DLD1 (cell line): ENCODE results near the gene SLC40A1.

Source experiments
- in situ Hi-C: cut with HindIII; loops from 2 replicates; pipeline ENCODE4 v1.10.0; 2017; ENCODE audit warnings: low sequenced_read_pairs

Gene SLC40A1, protein sequence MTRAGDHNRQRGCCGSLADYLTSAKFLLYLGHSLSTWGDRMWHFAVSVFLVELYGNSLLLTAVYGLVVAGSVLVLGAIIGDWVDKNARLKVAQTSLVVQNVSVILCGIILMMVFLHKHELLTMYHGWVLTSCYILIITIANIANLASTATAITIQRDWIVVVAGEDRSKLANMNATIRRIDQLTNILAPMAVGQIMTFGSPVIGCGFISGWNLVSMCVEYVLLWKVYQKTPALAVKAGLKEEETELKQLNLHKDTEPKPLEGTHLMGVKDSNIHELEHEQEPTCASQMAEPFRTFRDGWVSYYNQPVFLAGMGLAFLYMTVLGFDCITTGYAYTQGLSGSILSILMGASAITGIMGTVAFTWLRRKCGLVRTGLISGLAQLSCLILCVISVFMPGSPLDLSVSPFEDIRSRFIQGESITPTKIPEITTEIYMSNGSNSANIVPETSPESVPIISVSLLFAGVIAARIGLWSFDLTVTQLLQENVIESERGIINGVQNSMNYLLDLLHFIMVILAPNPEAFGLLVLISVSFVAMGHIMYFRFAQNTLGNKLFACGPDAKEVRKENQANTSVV

DNA sequence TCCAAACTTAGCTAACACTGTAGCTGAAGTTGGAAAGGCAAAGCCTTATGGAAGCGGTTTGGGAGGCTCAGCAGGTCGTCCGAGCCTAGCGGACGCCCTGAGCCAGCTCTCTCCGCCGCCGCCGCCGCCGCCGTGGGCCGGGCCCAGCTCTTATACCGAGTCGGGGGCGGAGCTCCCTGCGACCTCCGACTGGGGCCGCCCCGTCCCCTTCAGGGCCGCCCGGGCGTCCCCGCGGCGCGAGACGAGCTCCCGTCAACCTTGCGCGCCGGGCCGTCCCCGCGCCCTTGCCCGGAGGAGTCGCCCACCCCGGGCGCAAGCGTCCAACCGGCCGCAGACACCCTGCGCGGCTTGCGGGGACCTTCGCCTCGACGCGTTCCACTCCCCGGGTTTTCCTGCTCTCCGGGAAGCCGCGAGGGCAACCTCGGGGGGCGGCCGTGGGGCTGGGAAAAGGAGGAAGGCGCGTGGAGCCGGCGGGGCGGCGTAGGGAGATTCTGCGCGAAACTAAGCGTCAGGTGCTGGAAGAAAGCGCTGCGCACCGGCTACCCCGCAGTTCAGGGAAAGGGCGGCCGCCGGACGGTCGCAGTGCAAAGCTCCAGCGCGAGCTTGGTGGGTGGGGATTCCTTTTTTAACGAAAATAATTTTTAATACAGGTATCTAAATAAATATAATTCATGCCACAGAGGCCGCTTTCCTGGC lies at the start of gene SLC40A1:
TSS of gene SLC40A1 (minus strand) at position 129 of the 696 bp plus-strand sequence. CDS start 326 bp downstream, outside the sequence.
- in situ Hi-C loops, result no loop called here

DNA sequence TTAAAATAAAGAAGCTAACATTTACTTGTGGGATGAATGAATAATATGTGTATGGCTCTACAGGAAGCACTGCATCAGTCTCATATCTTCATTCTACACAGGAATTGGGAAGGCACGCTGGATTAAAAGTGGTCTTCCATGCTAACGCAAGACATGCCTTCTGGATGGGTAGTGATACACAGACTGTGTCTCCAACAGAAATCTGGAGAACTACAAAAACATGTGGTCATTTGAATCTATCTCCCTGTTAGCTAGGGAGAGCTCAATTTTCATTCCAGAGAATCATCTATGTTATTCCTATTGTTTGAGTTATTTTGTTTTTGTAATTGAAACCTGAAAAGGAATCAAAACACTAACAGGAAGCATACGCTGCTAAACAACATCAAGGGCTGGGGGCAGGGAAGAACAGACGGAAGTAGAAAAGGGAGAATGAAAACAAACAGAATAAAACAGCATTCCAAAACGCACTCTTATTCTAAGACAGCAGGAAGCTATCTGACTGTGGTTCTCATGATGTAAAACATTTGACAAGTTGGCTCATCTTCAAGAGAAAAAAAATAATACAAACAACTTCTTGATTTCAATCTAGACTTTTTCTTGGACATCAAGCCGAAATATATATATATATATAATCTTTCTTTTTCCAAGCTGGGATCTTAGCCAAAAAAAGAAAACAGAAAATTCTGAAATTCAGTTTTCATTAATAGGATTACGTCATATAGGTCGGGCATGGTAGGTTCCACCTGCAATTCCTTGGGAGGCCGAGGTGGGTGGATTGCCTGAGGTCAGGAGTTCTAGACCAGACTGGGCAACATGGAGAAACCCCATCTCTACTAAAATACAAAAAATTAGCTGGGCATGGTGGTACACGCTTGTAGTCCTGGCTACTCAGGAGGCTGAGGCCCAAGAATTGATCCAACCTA lies 49.2 kb upstream of the SLC40A1 start:
- in situ Hi-C loops, result no loop called here

DNA sequence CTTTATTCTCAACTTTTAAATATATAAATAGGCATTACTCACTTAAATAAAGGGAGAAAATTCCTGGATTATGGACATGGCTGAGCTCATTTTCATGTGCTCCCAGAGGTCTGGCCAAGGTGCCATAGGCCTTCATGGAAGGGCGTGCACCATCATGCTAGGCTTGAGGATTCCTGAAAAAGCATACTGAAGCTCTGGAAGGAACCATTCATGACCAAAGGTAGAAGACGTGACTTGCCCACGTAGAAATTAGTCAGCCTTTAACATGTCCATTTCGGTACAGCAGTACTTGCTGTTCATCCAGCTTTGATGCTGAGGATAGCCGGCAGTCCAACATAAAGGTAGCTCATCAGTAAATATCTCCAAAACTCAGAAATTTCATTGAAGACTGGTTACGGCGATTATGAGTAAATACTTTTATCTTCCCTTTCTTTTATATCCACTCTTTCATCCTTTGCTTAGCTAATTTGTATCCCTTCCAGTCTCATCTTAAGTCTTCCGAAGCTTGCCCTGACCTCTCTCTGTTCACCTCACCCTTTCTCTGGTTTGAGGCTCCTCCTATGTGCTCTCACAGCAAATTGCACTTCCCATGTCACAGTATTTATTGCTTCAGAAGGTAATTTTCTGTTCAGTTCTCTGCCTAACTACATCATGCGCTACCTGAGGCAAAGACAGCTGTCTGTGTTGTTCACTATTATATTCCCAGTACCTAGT lies 48.4 kb upstream of the SLC40A1 start:
- in situ Hi-C loops, result no loop called here

DNA sequence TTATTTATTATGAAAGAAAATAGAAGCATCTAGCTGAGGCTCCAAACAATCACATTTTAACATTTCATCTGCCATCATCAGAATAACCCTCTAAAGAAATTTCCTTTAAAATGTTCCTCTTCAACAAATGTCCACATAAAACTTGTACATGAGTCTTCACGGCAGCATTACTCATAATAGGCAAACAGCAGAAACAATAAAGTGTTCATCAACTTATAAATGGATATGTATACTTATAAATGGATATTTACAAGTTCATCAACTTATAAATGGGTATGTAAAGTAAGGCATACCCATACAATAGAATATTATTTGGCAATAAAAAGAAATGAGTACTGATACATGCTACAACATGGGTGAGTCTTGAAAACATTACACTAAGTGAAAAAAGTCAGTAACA lies 47.2 kb upstream of the SLC40A1 start:
- in situ Hi-C loops, result no loop called here

DNA sequence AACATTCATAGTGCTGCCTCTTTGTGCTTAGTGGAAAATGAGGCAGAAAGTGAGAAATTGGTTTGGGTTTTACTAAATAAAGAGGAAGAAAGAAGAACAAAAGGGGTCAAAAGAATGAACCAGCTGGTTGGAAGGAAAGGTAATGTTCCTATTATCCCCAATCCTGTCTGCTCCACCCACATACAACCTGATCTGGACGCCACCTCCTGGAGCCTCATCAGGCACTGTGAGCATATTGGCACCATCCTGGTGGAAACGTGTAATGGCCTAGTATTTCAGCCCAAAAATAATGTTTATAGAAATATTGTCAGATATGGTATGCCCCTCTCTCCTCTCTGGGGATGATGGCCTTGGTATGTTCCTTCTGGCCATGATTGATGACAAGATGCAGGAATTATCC lies 45.0 kb upstream of the SLC40A1 start:
- in situ Hi-C loops, result no loop called here

DNA sequence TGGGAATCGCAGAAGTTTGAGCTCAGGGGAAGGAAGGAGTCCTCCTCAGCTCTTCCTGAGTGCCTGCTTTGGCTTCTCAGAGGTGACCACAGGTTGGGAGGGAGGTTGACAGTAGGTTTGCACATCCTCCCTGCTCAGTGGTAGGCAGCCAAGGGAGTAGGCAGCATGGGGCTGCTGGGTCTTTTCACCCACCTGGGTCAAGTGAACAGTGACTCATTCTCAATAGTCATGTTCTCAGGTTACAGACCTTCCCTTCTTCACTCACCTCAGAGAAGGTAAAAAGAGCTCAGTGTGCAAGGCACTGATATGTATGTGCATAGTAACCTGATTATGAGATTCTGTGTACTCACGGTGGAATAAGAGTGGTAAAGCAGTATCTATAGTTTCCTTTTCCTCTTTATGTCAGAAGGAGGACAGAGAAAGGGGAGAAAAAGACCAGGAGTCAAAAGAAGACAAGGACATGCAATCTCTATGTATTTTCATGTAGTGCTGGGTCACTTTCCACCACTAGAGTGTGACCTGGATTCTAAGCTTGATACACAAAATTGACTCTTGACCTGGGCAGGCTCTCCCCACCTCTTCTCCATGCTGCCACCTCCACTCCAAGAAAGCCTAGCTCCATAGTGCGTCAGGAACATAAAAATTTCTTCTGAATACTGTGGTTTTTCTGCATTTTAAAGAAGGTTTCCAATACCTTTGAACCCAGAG lies 44.2 kb upstream of the SLC40A1 start:
- in situ Hi-C loops, result no loop called here

DNA sequence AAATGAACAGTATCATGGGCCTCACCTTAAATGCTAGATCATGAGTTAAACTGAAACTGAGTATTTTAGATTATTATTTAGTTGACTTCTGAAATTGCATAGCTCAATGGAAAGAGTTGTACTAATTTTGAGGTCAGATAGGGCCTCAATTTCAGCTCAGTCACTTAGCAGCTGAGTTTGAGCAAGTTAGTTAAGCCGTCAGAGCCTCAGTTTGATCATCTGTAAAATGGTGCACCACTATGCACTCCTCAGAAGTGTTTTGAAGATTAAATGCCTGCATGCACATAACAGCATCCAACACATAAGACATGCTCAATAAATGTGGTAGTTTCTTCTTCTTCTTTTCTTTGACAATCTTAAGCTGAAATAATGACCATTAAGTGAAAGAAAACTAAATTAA lies 42.5 kb upstream of the SLC40A1 start:
- in situ Hi-C loops, result no loop called here

DNA sequence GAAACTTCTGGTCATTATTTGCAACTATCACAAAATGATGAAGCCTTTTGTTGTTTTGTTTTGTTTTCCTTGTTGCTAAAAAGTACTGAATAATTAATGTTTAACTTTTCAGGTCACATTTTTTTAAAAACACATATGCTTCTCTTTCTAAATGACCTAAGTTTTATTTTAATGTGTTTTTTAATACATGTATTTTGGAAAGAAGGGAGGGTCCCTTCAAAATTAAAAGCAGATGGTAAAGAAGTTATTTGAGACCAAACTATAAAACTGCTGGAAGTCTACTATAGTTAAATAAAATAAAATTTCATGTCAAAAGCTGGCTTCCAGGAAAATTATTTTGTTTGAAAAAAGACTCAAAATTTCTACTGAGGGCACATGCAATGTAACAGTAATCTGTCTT lies 41.2 kb upstream of the SLC40A1 start:
- in situ Hi-C loops, result no loop called here

DNA sequence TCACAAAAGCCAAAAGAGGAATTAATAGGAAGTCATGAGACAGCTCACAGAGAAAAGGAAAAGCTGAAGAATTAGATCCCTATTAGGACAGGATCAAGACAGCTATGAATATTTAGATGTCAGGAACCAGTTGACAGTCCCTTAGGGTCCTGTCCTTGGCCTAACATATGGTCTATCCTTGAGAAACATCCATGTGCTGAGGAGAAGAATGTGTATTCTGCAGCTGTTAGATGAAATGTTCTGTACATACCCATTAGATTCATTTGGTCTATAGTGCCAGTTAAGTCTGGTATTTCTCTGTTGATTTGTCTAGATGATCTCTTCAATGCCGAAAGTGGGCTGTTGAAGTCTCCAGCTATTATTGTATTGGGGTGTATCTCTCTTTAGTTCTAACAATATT lies 37.6 kb upstream of the SLC40A1 start:
- in situ Hi-C loops, result no loop called here

DNA sequence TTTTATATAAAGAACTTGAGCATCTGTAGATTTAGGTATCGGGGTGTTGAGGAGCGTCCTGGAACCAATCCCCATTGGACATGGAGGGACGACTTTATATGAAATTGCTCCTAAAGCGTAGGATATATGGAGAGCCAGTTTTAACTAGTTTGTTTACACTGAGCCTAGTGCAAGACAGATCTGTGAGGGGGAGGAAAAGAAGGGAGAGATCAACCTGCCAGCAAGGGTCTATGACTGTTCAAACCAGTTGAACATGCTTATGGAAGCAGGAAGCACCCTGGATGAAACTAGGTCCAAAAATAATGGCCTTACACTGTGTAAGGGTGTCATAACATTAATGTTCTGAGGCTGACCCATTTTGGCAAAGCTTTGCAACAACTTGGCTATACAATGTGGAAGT lies 34.0 kb upstream of the SLC40A1 start:
- in situ Hi-C loops, result no loop called here

DNA sequence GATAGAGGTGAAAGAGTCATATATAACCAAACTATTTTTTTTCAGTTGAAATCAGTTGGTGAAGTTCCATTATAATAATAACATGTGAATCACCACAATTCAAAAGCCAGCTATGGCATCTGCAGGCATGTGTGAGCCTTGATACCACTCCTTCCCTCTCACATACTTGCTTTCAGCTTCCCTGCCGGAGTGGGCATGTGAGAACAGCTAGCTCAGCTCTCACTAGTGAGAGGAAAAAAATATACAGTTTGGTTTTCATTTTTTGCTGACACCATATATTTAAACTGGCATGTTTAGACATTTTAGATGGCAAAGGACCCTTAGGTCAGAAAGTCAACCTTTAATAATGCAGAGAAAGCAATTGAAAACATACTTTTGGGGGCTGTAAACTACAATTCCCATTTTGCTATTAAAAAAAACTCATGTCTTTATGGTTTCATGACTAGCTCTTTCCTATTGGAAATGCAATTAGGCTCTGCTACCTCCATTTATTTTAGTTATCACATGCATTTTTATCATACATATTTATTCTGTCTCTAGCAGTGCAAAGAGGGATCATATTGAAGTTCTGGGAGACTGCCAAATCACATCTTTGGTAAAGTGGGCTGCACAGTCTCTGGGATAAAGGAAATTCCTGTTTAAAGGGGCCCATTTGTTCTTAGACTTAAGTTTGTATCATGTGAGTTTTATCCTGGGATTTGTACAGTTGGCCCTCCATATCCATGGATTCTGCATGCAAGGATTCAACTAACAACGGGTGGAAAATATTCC lies 33.2 kb upstream of the SLC40A1 start:
- in situ Hi-C loops, result no loop called here

DNA sequence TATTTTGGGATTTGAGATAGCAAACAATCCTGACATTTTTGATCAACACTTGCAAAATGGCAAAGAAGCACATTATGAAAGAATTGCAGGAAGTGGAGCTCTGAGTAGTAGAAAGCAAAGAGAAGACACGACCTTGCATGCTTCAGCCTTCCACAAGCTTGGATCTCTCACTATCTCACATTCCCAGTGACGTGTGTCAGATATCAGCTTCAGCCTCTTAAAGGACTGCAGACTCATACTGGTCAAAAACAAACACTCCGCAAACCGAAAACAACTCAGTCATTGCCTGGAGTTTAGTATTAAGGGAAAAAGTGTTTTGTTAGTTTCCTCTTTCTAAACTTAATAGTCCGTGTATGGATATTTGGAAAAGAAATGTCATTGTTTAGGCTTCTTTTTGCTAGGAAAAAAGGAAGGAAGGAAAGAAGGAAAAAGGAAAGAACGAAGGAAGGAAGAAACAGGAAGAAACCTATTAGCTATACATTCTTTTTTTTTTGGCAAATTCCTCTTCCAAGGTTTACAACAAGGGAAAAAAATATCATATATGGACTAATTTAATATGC lies 32.6 kb upstream of the SLC40A1 start:
- in situ Hi-C loops, result no loop called here

DNA sequence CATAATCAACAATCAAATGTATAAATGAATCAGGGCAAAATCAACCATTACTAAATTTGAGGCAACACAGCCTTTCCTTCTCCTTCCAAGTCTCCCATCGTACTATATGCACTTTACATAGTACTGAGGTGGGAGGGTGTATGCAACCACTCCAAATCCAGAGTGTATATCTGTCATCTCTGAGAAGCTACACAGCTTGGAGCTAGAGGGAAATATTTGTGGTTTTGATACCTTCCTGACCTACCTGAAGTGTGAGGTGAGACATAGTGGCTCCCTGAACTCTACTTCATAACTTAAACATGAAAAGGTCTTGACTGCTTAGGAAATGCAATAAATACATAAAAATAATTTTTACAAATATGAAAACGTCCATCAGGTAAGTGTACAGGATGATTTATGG lies 30.1 kb upstream of the SLC40A1 start:
- in situ Hi-C loops, result no loop called here

DNA sequence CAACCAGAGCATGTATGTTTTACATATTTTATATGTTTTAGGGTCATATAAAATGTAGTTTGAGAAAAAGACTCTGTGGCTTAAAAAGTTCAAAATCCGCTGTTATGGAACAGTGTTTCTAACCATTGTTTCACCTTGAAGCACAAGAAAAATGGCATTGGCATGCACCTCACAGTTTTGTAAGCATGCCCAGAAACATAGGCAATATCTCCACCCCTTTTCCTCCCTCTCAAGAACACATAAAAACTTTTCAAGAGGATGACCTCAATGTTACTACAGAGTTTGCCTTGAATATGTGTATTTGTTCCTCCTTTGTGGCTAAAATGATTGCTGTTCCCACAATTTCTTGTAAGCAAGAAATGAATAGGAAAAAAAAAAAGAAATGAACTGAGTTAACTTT lies 29.3 kb upstream of the SLC40A1 start:
- in situ Hi-C loops, result no loop called here

DNA sequence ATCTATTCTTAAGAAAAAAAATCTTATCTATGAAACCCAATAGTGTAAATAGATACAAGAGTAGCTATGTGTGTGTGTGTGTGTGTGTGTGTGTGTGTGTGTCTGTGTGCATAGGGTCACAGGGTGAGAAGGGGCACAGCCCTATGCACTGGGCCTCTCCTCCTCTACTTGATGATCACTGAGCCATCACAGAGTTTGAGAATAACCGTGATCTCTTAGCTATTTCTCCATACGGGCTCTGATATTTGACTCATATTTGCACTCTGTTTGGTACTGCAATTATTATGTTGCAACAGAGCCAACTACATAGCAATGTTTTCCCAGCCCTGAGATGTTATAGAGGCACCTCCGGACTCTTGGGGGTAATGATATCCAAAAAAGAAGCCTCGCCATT lies 28.8 kb upstream of the SLC40A1 start:
- in situ Hi-C loops, result no loop called here

DNA sequence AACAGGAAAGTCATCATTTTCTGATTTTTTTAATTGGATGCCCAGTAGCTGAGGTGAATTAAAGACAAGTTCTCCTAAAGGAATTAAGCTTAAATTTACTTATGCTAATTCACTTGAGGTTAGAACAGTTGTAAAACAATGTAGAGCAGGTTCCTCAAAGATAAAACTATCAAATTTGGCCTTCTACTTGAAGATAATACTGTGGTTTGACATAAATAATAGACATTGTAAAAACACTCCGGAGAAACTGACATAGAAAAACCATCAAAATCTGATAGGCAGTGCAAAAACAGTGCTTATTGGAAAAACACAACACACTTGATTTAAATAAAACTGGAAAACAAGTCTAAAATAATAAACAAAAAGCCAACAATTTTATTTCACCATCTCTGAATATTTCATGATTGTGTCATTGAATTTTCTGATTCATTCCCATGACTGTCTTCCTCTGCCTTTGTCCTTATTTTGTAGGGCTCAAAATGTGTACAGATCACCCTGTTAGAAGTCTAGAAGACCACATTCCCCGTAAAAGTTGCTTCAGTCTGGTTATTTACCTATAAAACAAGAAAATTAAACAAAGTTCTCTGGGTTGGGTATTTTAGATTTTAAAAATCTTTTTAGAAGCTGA lies 28.3 kb upstream of the SLC40A1 start:
- in situ Hi-C loops, result no loop called here

DNA sequence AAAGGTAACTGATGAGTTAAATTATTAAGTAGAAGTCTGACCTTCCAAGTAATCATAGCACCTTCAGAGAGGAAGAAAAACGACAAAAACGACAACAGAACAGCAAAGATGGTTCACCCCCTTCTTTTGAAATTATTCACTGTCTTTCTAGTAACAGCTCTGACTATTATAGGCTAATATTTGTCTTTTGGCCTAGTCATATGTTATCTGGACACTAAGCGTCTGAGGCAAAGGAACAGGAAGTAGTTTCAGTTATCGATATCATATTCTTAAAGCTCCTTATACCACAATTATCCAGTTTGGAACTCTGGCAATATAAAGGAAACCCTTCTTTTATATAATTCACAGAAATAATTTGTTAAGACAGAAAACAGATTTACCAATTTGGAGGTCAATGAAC lies 27.6 kb upstream of the SLC40A1 start:
- in situ Hi-C loops, result no loop called here

DNA sequence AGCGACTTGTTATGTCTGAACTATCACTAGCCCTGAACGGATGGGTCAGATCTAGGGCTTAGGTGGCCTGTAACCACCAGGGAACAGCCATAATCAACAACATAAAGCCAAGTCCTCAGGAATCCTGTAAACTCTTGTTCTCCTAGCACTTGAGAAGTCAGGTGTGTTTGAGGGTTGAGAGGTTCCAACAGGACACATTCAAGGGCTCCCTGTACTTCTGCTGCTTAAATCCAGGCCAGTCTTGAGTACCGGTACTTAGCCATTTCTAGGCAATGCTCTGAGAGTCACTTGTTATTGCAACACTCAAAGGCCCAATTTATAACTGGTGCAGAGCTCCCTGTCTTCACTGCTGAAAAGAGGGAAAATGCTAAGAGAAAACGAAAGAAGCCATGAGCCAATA lies 21.6 kb upstream of the SLC40A1 start:
- in situ Hi-C loops, result no loop called here
